ENCODE measurements around the gene TIGD1. TPM values are rescaled to one million over a fixed set of nuclear protein-coding genes. Genes with fewer than 3 reads are reported as not detected.

The TIGD1 gene
- total RNA-seq, 1 donor = 7.8 TPM

- no peak overlapping the region for H3K4me3 ChIP-seq (ENCODE audit: low read depth, low read length)
- no peak for TF ChIP-seq CTCF (IDR thresholded peaks at IDR 0.05; ENCODE audit: insufficient read depth, low read length)
- DNase-seq (ENCODE audit: low read depth) = no peak
Observed at GRCh38 chr2:232503809-232504323, 46.5 kb downstream of the TIGD1 start.

GRCh38 chr2:232502911-232503808 is 47.2 kb downstream of the TIGD1 start:
- TF ChIP-seq CTCF (IDR thresholded peaks at IDR 0.05; ENCODE audit: insufficient read depth, low read length) = no peak
- DNase-seq (ENCODE audit: low read depth) = peak; percentile 24

GRCh38 chr2:232502511-232502910 is 47.8 kb downstream of the TIGD1 start:
- DNase-seq (ENCODE audit: low read depth) = peak; percentile 2
- no peak for TF ChIP-seq CTCF (IDR thresholded peaks at IDR 0.05; ENCODE audit: insufficient read depth, low read length)
- H3K4me3 ChIP-seq (ENCODE audit: low read depth, low read length) = no peak overlapping the region

More at GRCh38 chr2:232502911-232503808, 47.2 kb downstream of the TIGD1 start:
- no peak overlapping the region for H3K4me3 ChIP-seq (ENCODE audit: low read depth, low read length)

GRCh38 chr2:232501794-232502390 is 48.5 kb downstream of the TIGD1 start:
- TF ChIP-seq CTCF (IDR thresholded peaks at IDR 0.05; ENCODE audit: insufficient read depth, low read length) = no peak
- DNase-seq (ENCODE audit: low read depth) = no peak
- no peak overlapping the region for H3K4me3 ChIP-seq (ENCODE audit: low read depth, low read length)

- H3K4me3 ChIP-seq (ENCODE audit: low read depth, low read length) = no peak overlapping the region
- TF ChIP-seq CTCF (IDR thresholded peaks at IDR 0.05; ENCODE audit: insufficient read depth, low read length) = no peak
- DNase-seq (ENCODE audit: low read depth) = no peak
Observed at GRCh38 chr2:232501331-232501771, 49.0 kb downstream of the TIGD1 start.

GRCh38 chr2:232498452-232498851 is 51.9 kb downstream of the TIGD1 start:
- H3K4me3 ChIP-seq (ENCODE audit: low read depth, low read length) = no peak overlapping the region
- no peak for TF ChIP-seq CTCF (IDR thresholded peaks at IDR 0.05; ENCODE audit: insufficient read depth, low read length)
- no peak for DNase-seq (ENCODE audit: low read depth)

Other genes with a start within 250 kb of the TIGD1 start
- not detected in 2 replicates for gene ALPP, start 171.8 kb downstream of the TIGD1 start, total RNA-seq (ENCODE audit: low replicate concordance)
- gene ALPG, start 143.7 kb downstream of the TIGD1 start, total RNA-seq (ENCODE audit: low replicate concordance) = not detected in 2 replicates
- not detected in 2 replicates for gene ALPI, start 94.4 kb downstream of the TIGD1 start, total RNA-seq (ENCODE audit: low replicate concordance)
- gene ECEL1, start 62.7 kb downstream of the TIGD1 start, total RNA-seq (ENCODE audit: low replicate concordance) = not detected in 2 replicates
- gene PRSS56, start 30.2 kb downstream of the TIGD1 start, total RNA-seq (ENCODE audit: low replicate concordance) = not detected in 2 replicates
- not detected in 2 replicates for gene CHRND, start 24.4 kb downstream of the TIGD1 start, total RNA-seq (ENCODE audit: low replicate concordance)
- not detected in 2 replicates for gene CHRNG, start 10.9 kb downstream of the TIGD1 start, total RNA-seq (ENCODE audit: low replicate concordance)
- gene EIF4E2, start 132 bp upstream of the TIGD1 start, total RNA-seq (ENCODE audit: low replicate concordance) = 49.1 and 72.6 TPM in 2 replicates
- gene EFHD1, start 83.0 kb upstream of the TIGD1 start, total RNA-seq (ENCODE audit: low replicate concordance) = 0.45 and 0.49 TPM in 2 replicates
- gene GIGYF2, start 146.8 kb upstream of the TIGD1 start, total RNA-seq (ENCODE audit: low replicate concordance) = 58.5 and 139 TPM in 2 replicates
- not detected in 2 replicates for gene KCNJ13, start 226.0 kb upstream of the TIGD1 start, total RNA-seq (ENCODE audit: low replicate concordance)

Measured in fibroblast of the aortic adventitia (primary cell).